Upper lobe of left lung (tissue), 6 donors: ENCODE results near the gene H6PD. TPM values are rescaled to one million over a fixed set of nuclear protein-coding genes. Genes with fewer than 3 reads are reported as not detected.

Experiments used
- ATAC-seq, 2 donors: fragments of 200-7000 bp; cut with Tn5 transposase; one replicate each; pipeline ENCODE4 v1.9.1; 2022; ENCODE audit warnings: mild to moderate bottlenecking in 2 of 2, moderate library complexity in 2 of 2; ENCODE audit not compliant: low FRiP score in 2 of 2
- DNase-seq, 2 donors: peaks; one replicate each; pipeline ENCODE4 v3.0.0-alpha.2; 2019 to 2020
- H3K27ac ChIP-seq, 4 donors: fragments of 200-600 bp; sonication (generic); one replicate each; pipeline ENCODE4 v1.5.1; 2016 to 2019
- H3K27me3 ChIP-seq, 4 donors: fragments of 200-600 bp; sonication (generic); one replicate each; pipeline ENCODE4 v1.5.1; 2017 to 2019
- H3K36me3 ChIP-seq, 4 donors: fragments of 200-600 bp; sonication (generic); one replicate each; pipeline ENCODE4 v1.5.1; 2016 to 2019
- H3K4me1 ChIP-seq, 4 donors: fragments of 200-600 bp; sonication (generic); one replicate each; pipeline ENCODE4 v1.5.1; 2018 to 2019
- H3K4me3 ChIP-seq, 4 donors: fragments of 200-600 bp; sonication (generic); one replicate each; pipeline ENCODE4 v1.5.1; 2017 to 2019; ENCODE audit warnings: mild to moderate bottlenecking in 2 of 4, moderate library complexity in 1 of 4
- H3K9me3 ChIP-seq, 4 donors: fragments of 200-600 bp; sonication (generic); one replicate each; pipeline ENCODE4 v1.5.1; 2018 to 2019
- CTCF ChIP-seq, 6 experiments: fragments of 450-650 bp in 4 of 6; fragments of 200-600 bp in 2 of 6; sonication (generic) in 2 of 6; IDR thresholded peaks; one replicate each; pipeline ENCODE4 v1.5.1; 2016 to 2019; ENCODE audit warnings: antibody characterized with exemption in 6 of 6
- EP300 ChIP-seq, 4 donors: sonication (generic); formaldehyde crosslinking; IDR thresholded peaks; one replicate each; pipeline ENCODE4 v1.5.1; 2017; ENCODE audit warnings: antibody characterized with exemption in 4 of 4, control low read depth in 2 of 4
- POLR2A ChIP-seq, 4 donors: fragments of 450-650 bp; IDR thresholded peaks; one replicate each; pipeline ENCODE4 v1.5.1; 2016 to 2017; ENCODE audit warnings: antibody characterized with exemption in 4 of 4, mild to moderate bottlenecking in 2 of 4
- POLR2AphosphoS5 ChIP-seq, 2 donors: sonication (generic); formaldehyde crosslinking; IDR thresholded peaks; one replicate each; pipeline ENCODE4 v1.5.1; 2017; ENCODE audit warnings: antibody characterized with exemption in 2 of 2
- WGBS, 2 donors: methylation state at CpG; one replicate each; pipeline ENCODE4 v1.1.5; 2017 to 2018; 5-methylcytosine and 5-hydroxymethylcytosine counted together
- total RNA-seq, 6 donors: library from RNA; depleted of rRNA in 4 of 6; stranded (reverse); fragments of >200 nt in 4 of 6; gene quantifications; one replicate each; pipeline versions ENCODE4 v1.1.0 to v1.2.1, GENCODE V29; 2016 to 2021
- donor health status: DM: no; HTN: no; CAD: no; lungs with moderate emphysema.
- donor health status: DM: no; HTN: yes; CAD: no; lungs with severe emphysema.

Gene H6PD
- total RNA-seq, 6 donors from 2014 or later: 36.7 to 57.0 (median 44.5) TPM

- peaks cover 53 to 85% (median 65%) of the 10 kb centered on the region in 4 donors for H3K4me1 ChIP-seq
- DNase-seq (no peak), ATAC-seq (no peak)
- WGBS, 2 donors: 99 to 100% methylated on average over 5 of the region's 5 CpGs
- H3K4me3 ChIP-seq: no peak overlapping the region
- no peaks in the 10 kb centered on the region for H3K27me3 ChIP-seq
- peak overlapping the region in 2 of 4 donors; percentile 3 to 12 for H3K27ac ChIP-seq
- peaks cover 8 to 33% (median 22%) of the 10 kb centered on the region in 4 donors for H3K36me3 ChIP-seq
- TF ChIP-seq CTCF (IDR thresholded peaks at IDR 0.05) (no peak), POLR2AphosphoS5 (IDR thresholded peaks at IDR 0.05) (no peak), EP300 (IDR thresholded peaks at IDR 0.05) (no peak), POLR2A (IDR thresholded peaks at IDR 0.05) (no peak)
- no peaks in the 10 kb centered on the region for H3K9me3 ChIP-seq
Observed at GRCh38 chr1:9246215-9246614, 11.6 kb downstream of the H6PD start.

GRCh38 chr1:9246841-9247785 lies 12.5 kb downstream of the H6PD start:
- ATAC-seq (no peak), DNase-seq (peak in 1 of 2 donors; percentile 56)
- H3K4me1 ChIP-seq: peaks cover 49 to 84% (median 59%) of the 10 kb centered on the region in 4 donors
- 91 to 95% methylated on average over 16 to 40 of the region's 41 CpGs for WGBS, 2 donors
- TF ChIP-seq POLR2A (IDR thresholded peaks at IDR 0.05) (no peak), CTCF (IDR thresholded peaks at IDR 0.05) (no peak), EP300 (IDR thresholded peaks at IDR 0.05) (no peak), POLR2AphosphoS5 (IDR thresholded peaks at IDR 0.05) (no peak)
- no peak overlapping the region for H3K27ac ChIP-seq
- peaks cover 8 to 33% (median 22%) of the 10 kb centered on the region in 4 donors for H3K36me3 ChIP-seq
- no peaks in the 10 kb centered on the region for H3K9me3 ChIP-seq
- H3K27me3 ChIP-seq: no peaks in the 10 kb centered on the region
- no peak overlapping the region for H3K4me3 ChIP-seq

GRCh38 chr1:9247894-9248293 lies 13.3 kb downstream of the H6PD start:
- no peaks in the 10 kb centered on the region for H3K9me3 ChIP-seq
- DNase-seq: peak in 1 of 2 donors; percentile 65
- TF ChIP-seq CTCF (IDR thresholded peaks at IDR 0.05): no peak
- no peak for TF ChIP-seq POLR2A (IDR thresholded peaks at IDR 0.05)
- no peak for TF ChIP-seq EP300 (IDR thresholded peaks at IDR 0.05)
- TF ChIP-seq POLR2AphosphoS5 (IDR thresholded peaks at IDR 0.05): no peak
- H3K36me3 ChIP-seq: peaks cover 8 to 33% (median 23%) of the 10 kb centered on the region in 4 donors
- no peaks in the 10 kb centered on the region for H3K27me3 ChIP-seq
- WGBS, 2 donors: 87 to 93% methylated on average over 16 to 18 of the region's 18 CpGs
- no peak overlapping the region for H3K27ac ChIP-seq
- H3K4me3 ChIP-seq: no peak overlapping the region
- no peak for ATAC-seq
- peaks cover 44 to 78% (median 52%) of the 10 kb centered on the region in 4 donors for H3K4me1 ChIP-seq

GRCh38 chr1:9248341-9249262 lies 14.0 kb downstream of the H6PD start:
- no peaks in the 10 kb centered on the region for H3K9me3 ChIP-seq
- no peak for ATAC-seq
- H3K4me3 ChIP-seq: no peak overlapping the region
- DNase-seq: no peak
- TF ChIP-seq POLR2AphosphoS5 (IDR thresholded peaks at IDR 0.05) (no peak), CTCF (IDR thresholded peaks at IDR 0.05) (no peak)
- 90% methylated on average over 14 to 21 of the region's 21 CpGs for WGBS, 2 donors
- H3K36me3 ChIP-seq: peaks cover 8 to 33% (median 24%) of the 10 kb centered on the region in 4 donors
- peak overlapping the region; percentile 46 to 81 (median 68) for H3K27ac ChIP-seq
- H3K4me1 ChIP-seq: peaks cover 37 to 70% (median 45%) of the 10 kb centered on the region in 4 donors
- H3K27me3 ChIP-seq: no peaks in the 10 kb centered on the region
